HG03457 (cell line): ENCODE results near the gene APCDD1L.
"Not testable (repeated sequence)": the region's sequence is repeated elsewhere in the genome, so short reads cannot be mapped to it uniquely, and the experiment has no call there.

ENCODE experiments used
- ATAC-seq: cut with Tn5 transposase; IDR thresholded peaks from one replicate; pipeline ENCODE4 v1.9.1; 2021; ENCODE audit warnings: moderate number of reproducible peaks; ENCODE audit not compliant: unreplicated experiment

APCDD1L gene

GRCh38 chr20:58446264-58446959, 68.8 kb downstream of the APCDD1L start:
- no peak for ATAC-seq

- no peak for ATAC-seq
Measured at GRCh38 chr20:58444746-58445255, 70.4 kb downstream of the APCDD1L start.

- ATAC-seq = no peak
Measured at GRCh38 chr20:58441723-58442122, 73.5 kb downstream of the APCDD1L start.

GRCh38 chr20:58440021-58440767, 75.0 kb downstream of the APCDD1L start:
- ATAC-seq = no peak

GRCh38 chr20:58438970-58439808, 76.0 kb downstream of the APCDD1L start:
- no peak for ATAC-seq

- ATAC-seq = no peak
Measured at GRCh38 chr20:58436868-58437645, 78.1 kb downstream of the APCDD1L start.

- no peak for ATAC-seq
Measured at GRCh38 chr20:58435237-58435636, 80.0 kb downstream of the APCDD1L start.

GRCh38 chr20:58434326-58434725, 80.9 kb downstream of the APCDD1L start:
- no peak for ATAC-seq

GRCh38 chr20:58433759-58434158, 81.4 kb downstream of the APCDD1L start:
- no peak for ATAC-seq

- ATAC-seq = no peak
Measured at GRCh38 chr20:58433029-58433647, 82.1 kb downstream of the APCDD1L start.

GRCh38 chr20:58432186-58432954, 82.8 kb downstream of the APCDD1L start:
- no peak for ATAC-seq

GRCh38 chr20:58431134-58431533, 84.1 kb downstream of the APCDD1L start:
- ATAC-seq = no peak

GRCh38 chr20:58429303-58429702, 85.9 kb downstream of the APCDD1L start:
- no peak for ATAC-seq

GRCh38 chr20:58428364-58428763, 86.8 kb downstream of the APCDD1L start:
- no peak for ATAC-seq

GRCh38 chr20:58427571-58427970, 87.6 kb downstream of the APCDD1L start:
- ATAC-seq = not testable (repeated sequence)

- ATAC-seq = no peak
Measured at GRCh38 chr20:58424218-58424969, 90.8 kb downstream of the APCDD1L start.

- no peak for ATAC-seq
Measured at GRCh38 chr20:58421497-58421850, 93.7 kb downstream of the APCDD1L start.

GRCh38 chr20:58420798-58421496, 94.3 kb downstream of the APCDD1L start:
- no peak for ATAC-seq
